GM12875 (cell line): ENCODE measurements around the gene COPZ1.

Experiments
- H3K4me3 ChIP-seq: one replicate; pipeline ENCODE4 v1.5.1; 2011; ENCODE audit warnings: low read depth, low read length, control low read depth
- TF ChIP-seq, protein P1 (sequence below): IDR thresholded peaks from 2 replicates; pipeline ENCODE4 v1.5.1; 2011; ENCODE audit warnings: low read depth, mild to moderate bottlenecking, control low read depth, inconsistent platforms, low read length, moderate library complexity, borderline replicate concordance; ENCODE audit not compliant: insufficient read depth

The COPZ1 gene

DNA sequence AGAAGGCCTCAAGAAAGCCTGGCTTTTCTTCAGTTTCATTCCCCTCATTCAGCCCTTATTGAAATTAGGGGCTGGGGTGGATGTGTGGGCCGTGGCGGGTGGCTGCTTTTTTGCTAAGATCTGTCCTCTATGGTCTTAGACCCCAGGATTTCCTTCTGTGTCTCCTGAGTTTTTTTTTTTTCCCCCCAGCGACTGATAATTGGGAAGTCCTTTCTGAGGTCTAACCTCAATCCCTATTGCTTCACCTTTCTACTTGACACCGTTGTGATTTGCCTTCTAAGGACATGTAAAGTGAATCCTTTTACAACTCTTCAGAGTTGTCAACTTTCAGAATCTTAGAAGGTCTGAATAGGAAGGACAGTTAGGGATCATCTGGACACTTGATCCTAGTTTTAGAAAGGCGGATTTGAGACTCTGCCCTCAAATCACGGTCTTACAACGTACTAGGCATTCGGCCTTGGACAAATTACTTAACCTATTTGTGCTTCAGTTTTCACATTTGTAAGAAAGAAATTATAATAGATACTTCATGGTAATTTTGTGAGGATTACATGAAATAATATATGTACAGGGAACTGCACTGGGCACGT is 34.9 kb downstream of the COPZ1 start:
- TF ChIP-seq, protein P1, sequence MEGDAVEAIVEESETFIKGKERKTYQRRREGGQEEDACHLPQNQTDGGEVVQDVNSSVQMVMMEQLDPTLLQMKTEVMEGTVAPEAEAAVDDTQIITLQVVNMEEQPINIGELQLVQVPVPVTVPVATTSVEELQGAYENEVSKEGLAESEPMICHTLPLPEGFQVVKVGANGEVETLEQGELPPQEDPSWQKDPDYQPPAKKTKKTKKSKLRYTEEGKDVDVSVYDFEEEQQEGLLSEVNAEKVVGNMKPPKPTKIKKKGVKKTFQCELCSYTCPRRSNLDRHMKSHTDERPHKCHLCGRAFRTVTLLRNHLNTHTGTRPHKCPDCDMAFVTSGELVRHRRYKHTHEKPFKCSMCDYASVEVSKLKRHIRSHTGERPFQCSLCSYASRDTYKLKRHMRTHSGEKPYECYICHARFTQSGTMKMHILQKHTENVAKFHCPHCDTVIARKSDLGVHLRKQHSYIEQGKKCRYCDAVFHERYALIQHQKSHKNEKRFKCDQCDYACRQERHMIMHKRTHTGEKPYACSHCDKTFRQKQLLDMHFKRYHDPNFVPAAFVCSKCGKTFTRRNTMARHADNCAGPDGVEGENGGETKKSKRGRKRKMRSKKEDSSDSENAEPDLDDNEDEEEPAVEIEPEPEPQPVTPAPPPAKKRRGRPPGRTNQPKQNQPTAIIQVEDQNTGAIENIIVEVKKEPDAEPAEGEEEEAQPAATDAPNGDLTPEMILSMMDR: no peak

DNA sequence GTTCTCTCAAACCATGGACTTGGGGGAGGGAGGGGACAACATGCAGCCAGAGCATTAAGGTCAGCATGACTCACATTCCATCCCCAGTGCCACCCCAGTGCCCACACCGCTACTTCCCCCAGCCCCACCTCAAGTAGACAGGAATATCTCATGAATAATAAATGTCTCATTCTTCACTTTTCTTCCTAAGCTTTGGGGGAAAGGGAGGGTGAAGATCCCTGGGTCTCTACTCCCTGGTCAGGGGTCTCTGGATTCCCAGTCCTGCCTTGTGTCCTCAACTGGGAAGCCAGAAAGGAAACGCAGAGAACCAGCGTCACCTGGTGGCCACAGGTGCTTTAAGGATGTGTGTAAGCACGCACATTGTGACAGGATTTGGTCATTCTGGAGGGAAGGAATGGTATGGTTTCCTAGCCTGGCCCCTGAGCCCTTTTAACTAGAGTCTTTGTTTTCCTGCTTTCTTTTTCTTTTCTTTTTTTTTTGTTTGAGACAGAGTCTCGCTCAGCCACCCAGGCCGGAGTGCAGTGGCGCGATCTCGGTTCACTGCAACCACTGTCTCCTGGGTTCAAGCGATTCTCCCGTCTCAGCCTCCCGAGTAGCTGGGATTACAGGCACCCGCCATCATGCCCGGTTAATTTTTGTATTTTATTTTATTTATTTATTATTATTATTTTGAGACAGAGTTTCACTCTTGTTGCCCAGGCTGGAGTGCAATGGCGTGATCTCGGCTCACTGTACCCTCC is 36.0 kb downstream of the COPZ1 start:
- no peak overlapping the region for H3K4me3 ChIP-seq
- TF ChIP-seq, protein P1: peak; percentile 86

More for the DNA sequence above, 34.9 kb downstream of the COPZ1 start:
- H3K4me3 ChIP-seq: peak overlapping the region; percentile 67

DNA sequence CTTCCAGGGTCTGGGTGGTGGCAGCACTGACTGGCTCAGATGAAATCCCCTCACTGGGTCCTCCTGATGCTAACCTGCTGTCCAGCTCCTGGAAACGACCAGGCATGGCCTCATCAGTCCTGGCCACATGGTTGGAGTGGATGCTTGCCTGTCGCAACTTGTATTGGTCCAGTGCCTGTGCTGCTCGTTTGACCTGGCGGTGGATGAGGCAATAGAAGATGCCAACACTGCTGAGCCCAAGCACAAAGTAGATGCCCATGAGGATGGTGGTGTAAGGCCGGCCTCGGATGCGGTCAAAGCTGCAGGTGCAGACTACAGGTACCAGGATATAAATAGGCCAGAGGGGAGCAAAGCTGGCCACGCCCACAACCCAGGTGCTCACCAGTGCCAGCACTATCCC is 38.1 kb downstream of the COPZ1 start:
- no peak overlapping the region for H3K4me3 ChIP-seq
- TF ChIP-seq, protein P1: no peak

DNA sequence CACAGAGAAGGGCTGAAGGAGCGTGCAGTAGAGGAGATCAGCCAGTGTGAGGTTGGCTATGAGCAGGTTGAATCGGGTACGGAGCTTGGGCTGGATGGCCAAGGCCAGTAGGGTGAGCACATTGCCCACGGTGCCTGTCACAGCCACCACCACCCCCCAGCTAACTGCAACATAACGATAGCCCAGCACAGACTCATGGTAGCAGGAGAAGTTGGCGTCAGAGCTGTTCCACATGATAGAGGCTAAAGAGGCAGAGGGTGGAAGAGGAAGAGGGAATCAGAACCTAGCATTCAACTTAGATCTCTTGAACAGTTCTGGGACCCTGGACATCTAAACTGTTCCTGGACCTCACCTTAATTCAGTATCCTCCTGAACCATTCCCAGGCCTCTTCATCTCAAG is 38.7 kb downstream of the COPZ1 start:
- peak overlapping the region; percentile 41 for H3K4me3 ChIP-seq
- TF ChIP-seq, protein P1: no peak

DNA sequence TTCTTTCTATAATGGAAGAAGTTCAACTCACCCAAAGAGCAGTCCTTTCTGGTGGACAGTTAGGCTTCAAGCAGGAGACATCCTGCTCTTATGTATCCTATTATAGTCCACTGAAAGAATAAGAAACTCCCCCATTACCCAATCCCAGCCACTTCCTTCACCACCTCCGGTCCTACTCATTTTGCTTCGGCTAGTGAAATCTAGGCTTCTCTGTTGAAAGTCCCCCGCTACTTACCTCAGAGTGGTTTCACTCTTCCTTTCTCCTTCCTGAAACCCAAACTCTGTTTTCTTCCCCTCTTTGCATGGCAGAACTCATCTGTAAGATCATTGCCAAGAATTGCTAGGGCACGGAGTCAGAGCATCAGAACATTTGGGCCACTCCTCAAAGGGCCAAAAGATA is 39.5 kb downstream of the COPZ1 start, which contains the start of gene GPR84:
GPR84 (minus strand) TSS at position 74 of the 400 bp plus-strand sequence. CDS start 635 bp downstream, outside the sequence.
- TF ChIP-seq, protein P1: no peak
- H3K4me3 ChIP-seq: peak within 1 kb of the TSS; percentile 41

DNA sequence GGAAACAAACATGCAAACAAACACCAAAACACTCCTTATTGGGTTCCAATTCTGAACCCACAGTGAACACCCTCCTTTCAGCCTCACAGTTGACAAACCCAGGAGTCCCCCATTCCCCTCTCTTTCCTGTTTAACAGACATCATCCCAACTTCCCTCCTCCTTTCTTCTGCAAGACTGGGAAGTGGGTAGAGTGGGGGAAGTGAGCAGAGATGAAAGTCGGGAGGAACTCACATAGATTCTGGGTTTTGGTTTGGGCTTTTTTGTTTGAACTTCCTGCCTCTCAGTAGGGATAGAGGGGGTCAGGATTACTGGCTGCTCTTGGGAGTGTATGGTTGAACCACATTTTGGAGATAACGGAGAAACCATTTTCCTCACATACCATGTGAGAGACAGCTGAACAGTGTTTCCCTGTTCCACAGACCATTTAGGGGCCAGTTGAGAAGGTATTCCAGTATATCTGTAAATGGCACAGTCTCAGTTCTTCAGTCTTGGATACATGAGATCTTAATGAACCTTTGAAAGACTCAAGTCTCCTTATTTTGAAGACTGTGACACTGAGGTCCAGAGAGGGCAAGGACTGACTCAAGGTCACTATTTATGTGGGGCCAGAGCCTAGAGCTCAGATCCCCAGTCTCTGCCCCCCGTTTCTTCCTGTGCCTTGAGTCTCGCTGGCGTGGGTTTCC is 43.2 kb downstream of the COPZ1 start:
- no peak overlapping the region for H3K4me3 ChIP-seq
- TF ChIP-seq, protein P1: no peak
